NK-92 treated with Interleukin-12 subunit alpha and Interleukin-12 subunit beta, amount 100 ng/mL, for 24 hours (cell line): Measurements from ENCODE around the gene GPATCH8.

Experiments
- DNase-seq: peaks from one replicate; lab custom pipeline; 2025; lab: John Stamatoyannopoulos, UW

GPATCH8 gene

GRCh38 chr17:44354582-44355561 is 148.3 kb downstream of the GPATCH8 start:
- no peak for DNase-seq

GRCh38 chr17:44353672-44354331 is 149.4 kb downstream of the GPATCH8 start:
- no peak for DNase-seq

- DNase-seq, result no peak
These were observed 150.2 kb downstream of the GPATCH8 start for GRCh38 chr17:44352828-44353671.

- DNase-seq, result no peak
These were observed 151.0 kb downstream of the GPATCH8 start for GRCh38 chr17:44351961-44352827.

- no peak for DNase-seq
These were observed 151.7 kb downstream of the GPATCH8 start for GRCh38 chr17:44351464-44351863.

- peak; percentile 42 for DNase-seq
These were observed 152.4 kb downstream of the GPATCH8 start for GRCh38 chr17:44350733-44351226.

GRCh38 chr17:44349553-44350070 is 153.6 kb downstream of the GPATCH8 start:
- no peak for DNase-seq

- DNase-seq, result no peak
These were observed 154.2 kb downstream of the GPATCH8 start for GRCh38 chr17:44348988-44349364.

- DNase-seq, result peak; percentile 34
These were observed 154.8 kb downstream of the GPATCH8 start for GRCh38 chr17:44348234-44348987.
